SKM-1 treated with dmso at 0.1 percent for 144 hours (cell line): ENCODE results near the gene KRT27.
"Not testable (repeated sequence)": the region's sequence is repeated elsewhere in the genome, so short reads cannot be mapped to it uniquely, and the experiment has no call there.

ENCODE experiments used
- DNase-seq: peaks from one replicate; lab custom pipeline; 2025; ENCODE audit not compliant: unreplicated experiment; lab: John Stamatoyannopoulos, UW

The KRT27 gene

GRCh38 chr17:40760105-40761016, 22.0 kb downstream of the KRT27 start:
- DNase-seq, result no peak

GRCh38 chr17:40755231-40755630, 27.1 kb downstream of the KRT27 start, which contains the start of gene KRT25:
Gene KRT25 (minus strand): TSS chr17:40755331. CDS start chr17:40755271, 60 bp downstream.
- DNase-seq, result no peak

- DNase-seq, result no peak
These were observed 28.5 kb downstream of the KRT27 start for GRCh38 chr17:40753804-40754203.

- DNase-seq, result no peak
These were observed 31.3 kb downstream of the KRT27 start for GRCh38 chr17:40751065-40751464.

GRCh38 chr17:40750391-40750790, 32.0 kb downstream of the KRT27 start:
- no peak for DNase-seq

- DNase-seq, result not testable (repeated sequence)
These were observed 33.7 kb downstream of the KRT27 start for GRCh38 chr17:40748666-40749065.

GRCh38 chr17:40738553-40738952, 43.8 kb downstream of the KRT27 start:
- no peak for DNase-seq

GRCh38 chr17:40735016-40735415, 47.3 kb downstream of the KRT27 start:
- DNase-seq, result no peak

GRCh38 chr17:40734018-40734417, 48.3 kb downstream of the KRT27 start:
- no peak for DNase-seq

GRCh38 chr17:40730970-40731369, 51.4 kb downstream of the KRT27 start:
- no peak for DNase-seq

- DNase-seq, result no peak
These were observed 54.7 kb downstream of the KRT27 start for GRCh38 chr17:40727447-40728231.

GRCh38 chr17:40726919-40727318, 55.4 kb downstream of the KRT27 start:
- peak; percentile 18 for DNase-seq
